ENCODE data around the gene SC5D. TPM values are rescaled to one million over a fixed set of nuclear protein-coding genes. Genes with fewer than 3 reads are reported as not detected.

Gene SC5D
- total RNA-seq, 1 donor from 2014 or later = 37.5 TPM

DNA sequence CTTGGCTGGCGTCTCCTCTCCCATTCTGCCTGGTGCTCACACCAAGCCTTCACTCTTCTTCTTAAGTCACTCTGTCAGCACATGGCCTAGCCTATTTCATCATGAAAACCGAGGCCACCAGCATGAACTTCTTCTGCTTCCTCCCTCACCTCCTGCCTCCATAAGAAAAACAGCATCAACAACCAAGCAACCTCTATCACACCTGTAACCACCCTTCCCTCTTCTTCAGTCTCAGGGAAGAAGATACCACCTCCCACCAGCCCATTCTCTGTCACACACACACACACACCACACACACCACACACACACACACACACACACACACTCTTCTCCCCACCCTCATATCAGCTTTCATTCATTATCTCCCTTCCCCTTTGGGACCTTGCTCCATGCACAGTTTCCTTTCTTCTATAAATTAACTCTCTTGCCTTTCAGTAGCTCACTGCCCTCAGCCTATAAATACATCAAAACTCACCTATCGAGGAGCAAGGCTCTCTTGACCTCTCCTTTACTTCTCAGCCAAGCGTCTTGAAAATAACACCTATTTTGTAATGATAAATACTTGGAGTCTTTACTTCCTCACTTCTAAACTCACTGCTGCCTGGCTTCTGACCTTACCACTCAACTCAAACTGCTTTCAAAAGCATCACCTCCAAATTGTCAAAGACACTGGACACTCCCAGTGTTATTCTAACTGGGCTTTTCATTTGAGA lies 36.6 kb downstream of the SC5D start:
- DNase-seq (ENCODE audit: low read depth in 2 of 2) = no peak

DNA sequence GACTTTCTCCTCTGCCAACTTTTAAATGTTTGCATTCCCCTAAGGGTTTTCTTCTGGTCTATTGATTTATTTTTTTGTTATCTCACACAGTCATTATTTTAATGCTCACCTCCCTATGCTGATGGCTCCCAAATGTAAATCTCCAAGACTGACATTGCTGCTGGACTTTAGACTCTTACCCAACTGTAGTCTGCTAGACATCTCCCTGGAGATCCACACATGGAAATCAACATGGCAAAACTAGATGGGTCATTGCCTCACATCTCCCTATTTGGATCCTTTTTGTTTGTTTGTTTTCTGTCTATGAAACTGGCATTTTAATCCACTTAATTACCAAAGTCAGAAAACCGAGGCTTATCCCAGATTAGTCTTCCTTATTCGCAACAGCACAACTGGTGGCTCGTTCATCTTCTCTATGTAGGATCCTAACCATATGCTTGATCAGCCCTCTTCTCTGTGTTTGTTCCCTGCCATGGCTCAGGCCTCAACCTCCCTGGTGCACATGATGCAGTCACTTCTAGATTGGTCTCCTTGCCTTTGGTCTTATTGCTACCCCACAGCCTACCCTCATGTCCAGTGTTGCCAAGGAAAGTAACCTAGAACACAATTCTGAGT lies 37.3 kb downstream of the SC5D start:
- no peak for DNase-seq (ENCODE audit: low read depth in 2 of 2)

DNA sequence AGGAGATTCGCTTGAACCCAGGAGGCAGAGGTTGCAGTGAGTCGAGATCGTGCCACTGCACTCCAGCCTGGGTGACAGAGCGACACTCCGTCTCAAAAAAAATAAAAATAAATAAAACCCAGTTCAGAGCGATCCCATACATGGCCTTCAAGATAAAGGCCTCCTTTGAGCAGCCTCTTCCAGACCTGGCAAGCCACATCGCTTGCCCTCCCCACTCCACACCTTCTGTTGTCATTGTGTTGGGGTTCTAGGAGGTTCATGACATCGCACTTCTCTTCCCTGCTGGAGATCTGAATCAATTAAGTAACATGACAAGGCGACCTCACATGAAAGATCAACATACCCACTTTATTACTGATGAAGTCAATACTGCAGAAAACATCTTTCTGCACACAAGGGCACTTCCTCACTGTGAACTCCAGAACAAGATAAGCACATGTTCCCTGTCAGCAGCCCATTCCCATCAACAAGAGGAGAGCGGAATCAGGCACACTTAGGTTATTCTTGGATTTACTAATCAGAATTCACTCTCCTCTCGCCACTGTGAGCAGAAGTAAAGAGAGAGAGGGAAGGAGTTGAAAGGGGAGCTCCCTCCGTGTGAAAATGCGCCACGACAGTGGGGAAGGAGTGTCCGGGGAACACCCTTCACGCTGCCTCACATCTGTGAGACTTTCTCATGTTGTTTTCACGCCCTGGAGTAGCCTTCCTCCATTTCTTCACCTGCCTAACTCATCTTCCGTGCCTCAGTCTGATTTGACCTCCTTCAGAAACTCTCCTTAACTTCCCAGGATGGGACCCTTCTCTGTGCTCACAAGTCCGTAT lies 38.3 kb downstream of the SC5D start:
- no peak for DNase-seq (ENCODE audit: low read depth in 2 of 2)

DNA sequence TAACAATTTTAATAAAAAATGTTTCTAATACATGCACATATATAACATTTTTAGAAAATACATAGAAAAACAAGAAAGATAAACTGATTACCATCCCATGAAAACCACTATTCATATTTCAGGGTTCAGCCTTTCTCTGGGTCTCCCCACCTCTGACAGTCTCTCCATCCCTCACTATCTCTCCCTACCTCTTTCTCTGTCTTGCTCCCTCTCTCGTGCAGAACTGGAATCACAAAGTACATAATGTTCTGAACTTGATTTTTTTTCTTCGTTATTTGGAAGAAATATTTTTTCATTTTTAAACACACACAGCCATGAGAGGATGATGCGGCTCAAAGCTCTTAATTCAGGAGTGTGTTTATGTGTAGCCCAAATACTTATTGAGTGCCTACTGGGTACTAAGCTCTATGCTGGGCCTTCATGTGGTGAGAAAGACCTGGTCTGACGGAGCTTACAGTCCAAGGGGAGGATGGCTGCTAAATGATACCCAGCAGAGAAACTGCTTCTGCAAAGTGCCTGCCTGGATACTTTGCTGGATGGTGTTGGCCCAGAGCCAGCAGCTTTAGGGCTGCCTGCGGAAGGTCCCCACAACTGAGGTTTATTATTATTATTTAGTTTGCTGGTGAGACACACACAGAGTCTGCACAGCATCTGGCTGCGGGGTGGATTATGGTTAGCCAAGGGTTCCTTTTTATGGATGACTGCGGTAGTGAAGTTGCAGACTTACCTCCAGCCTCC lies 42.6 kb downstream of the SC5D start:
- no peak for DNase-seq (ENCODE audit: low read depth in 2 of 2)

DNA sequence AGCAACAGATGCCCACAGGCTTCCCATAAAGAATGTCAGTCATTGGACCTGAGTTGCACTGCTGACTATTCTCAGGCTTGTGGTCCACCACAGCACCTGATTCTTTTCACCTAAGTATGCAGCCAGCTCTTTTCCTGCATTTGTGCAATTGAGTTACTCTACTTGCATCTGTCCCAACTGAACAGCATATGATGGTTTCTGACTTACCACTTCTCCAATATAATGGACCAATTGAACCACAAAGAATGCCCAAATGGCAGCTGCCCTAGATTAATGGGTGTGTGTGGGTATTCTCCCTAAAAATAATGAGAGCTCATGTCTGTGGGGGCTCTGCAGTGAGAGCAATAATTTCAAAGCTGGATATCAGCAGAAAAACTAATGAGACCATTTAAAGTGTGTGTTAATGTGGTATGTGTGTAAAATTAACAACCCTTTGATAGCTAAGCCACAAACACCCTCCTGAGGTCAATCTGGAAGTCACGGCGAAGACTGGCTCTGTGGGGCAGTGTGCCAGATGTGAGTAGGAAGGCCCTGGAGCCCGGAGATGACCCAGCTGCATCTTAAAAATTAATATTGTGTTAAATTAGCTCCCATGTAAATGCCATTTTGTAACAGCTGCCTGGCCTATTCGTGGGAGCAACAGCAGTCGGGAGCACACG lies 43.8 kb downstream of the SC5D start:
- DNase-seq (ENCODE audit: low read depth in 2 of 2) = no peak

DNA sequence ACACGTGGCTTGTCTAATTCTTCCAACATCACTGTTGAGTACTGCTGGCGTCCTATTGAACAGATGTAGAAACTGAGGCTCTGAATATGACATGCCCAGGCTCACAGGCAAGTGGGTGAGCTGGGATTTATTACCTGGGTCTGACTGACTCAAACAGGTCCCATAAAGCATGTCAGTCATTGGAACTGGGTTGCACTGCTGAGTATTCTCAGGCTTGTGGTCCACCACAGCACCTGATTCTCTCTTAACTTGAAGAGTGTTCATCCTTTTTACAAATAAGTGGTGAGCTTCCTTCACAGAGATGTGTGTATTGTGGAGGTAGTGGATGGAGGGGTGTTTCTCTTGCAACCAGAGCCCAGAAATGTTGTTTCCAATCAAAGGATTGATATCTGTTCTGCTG lies 44.5 kb downstream of the SC5D start:
- DNase-seq (ENCODE audit: low read depth in 2 of 2) = no peak

DNA sequence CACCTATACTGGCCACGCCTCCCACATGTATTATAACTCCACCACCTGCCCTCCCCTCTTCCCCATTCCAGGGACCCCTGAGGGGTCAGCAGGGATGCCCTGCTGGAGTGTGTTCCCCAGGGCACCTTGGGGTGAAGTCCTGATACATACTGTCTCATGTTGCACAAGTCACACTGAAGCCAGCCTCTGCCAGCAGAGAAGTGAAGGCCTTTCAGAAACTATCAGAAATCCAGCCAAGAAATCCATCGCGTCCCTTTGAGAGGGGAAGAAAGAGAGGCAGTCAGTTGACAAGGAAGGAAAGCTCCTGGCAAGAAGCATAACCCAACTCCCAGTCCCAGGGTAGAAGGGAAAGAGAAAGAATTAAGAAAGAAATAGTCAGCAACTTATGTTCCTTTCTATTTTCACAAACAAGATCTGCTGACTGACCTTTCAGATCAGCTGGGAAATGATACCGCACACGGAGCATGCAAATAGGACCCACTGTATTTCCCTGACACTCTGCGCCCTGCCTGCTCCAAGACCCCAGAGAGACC lies 45.2 kb downstream of the SC5D start:
- DNase-seq (ENCODE audit: low read depth in 2 of 2) = no peak

DNA sequence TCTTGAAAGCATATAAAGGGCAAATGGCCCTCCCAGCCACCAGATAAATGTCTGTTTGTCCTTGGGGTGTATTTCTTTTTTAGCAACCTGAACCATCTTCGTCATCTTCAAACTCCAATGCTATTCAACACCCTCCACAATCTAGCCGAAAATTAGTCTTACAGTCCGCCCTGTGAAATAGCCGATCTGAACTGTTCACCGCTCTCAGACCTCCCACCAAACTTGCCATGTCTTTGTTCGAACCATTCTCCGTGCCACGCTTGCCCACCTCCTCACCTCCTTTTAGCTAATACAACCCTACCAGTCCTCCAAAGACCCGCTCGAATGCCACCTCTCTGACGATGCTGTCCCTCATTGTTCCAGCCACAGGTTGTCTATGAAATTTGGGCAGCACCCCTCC lies 46.0 kb downstream of the SC5D start:
- no peak for DNase-seq (ENCODE audit: low read depth in 2 of 2)

DNA sequence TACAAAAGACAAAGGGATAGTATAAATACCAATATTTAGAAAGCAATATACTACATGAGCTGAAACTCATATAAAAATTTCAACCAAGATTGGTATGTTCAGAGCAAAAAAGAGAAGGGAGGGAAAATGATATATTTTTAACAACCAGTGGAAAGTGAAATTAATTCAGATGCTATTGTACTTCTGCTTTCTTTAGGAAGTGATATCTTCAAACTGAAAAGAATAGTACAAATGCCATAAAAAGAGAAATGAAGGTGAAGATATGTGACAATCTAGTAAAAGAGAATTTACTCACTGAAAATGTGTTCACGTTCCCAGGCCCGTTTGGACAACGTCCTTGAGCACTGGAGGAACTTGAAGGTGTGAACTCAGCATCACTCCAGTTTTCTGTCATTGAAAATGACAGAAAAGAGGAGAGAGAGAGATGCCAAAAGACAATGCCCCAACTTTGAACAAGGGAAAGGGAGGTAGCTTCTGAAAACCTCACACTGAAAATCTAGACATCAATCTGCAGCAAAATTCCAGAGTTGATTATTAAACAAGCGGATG lies 47.5 kb downstream of the SC5D start:
- DNase-seq (ENCODE audit: low read depth in 2 of 2) = no peak

DNA sequence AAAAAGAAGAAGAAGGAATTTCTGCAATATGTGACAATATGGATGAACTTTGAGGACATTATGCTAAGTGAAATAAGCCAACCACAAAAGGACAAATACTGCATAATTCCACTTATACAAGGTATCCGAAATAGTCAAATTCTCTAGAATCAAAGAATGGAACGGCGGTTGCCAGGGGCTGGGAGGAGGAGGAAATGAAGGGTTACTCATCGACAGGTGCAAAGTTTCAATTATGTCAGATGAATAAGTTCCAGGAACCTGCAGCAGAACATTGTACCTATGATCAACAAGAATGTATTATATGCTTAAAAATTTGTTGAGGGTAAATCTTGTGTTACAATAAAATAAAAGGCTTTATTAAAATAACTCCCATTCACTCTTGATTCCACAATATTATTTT lies 49.0 kb downstream of the SC5D start:
- no peak for DNase-seq (ENCODE audit: low read depth in 2 of 2)

DNA sequence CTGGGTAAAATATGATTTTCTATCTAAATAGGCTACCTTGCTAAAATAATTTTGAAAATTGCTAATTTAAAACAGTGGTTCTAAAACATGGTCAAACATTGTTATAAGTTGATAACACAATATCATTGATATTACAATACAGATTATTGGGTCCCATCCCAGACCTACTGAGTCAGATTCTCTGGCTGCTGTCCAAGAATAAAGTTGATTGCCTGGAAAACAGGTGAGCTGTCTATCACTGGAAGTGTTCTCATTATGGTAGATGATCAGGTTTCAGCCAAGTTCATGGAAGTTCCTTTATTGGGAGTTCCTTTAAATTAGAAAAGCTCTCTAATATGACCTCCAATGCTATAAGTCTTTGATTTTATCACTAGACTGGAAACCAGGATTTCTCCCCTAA lies 52.3 kb downstream of the SC5D start:
- no peak for DNase-seq (ENCODE audit: low read depth in 2 of 2)

DNA sequence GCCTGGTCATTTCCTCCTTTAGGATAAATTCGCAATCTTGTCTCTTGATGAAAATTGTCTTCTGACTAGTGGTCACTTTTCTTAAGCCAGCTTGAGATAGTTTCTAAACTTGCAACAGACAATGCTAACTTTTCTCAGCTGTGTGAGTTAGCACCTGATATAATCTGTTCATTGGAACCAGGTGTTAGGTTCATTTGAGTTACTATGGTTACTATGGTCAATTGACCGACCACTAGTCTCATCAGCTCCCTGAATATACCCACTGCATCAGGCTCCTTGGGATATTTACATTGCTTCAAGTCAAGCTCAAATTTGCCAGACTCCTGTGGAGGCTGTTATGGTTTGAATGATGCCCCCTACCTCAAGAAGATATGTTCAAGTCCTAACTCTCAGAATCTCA lies 54.5 kb downstream of the SC5D start:
- no peak for DNase-seq (ENCODE audit: low read depth in 2 of 2)

DNA sequence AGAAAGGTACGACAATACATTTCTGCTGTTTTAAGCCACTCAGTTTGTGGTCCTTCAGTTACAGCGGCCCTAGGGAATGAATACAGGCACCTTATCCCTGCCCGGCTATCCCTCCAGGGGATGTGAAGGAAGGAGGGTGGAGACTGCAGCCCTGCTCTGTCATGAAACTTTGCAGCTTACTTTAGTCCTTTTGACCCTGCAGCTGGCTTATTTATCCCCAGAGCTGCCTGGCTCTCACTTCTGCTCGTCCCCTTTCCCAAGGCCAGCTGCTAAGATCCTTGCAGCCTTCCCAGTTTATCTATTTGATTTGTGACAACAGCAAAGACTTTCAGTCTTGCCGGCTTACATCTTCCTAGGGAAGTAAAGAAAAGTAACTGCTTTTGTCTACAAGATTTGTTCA lies 55.2 kb downstream of the SC5D start:
- no peak for DNase-seq (ENCODE audit: low read depth in 2 of 2)

DNA sequence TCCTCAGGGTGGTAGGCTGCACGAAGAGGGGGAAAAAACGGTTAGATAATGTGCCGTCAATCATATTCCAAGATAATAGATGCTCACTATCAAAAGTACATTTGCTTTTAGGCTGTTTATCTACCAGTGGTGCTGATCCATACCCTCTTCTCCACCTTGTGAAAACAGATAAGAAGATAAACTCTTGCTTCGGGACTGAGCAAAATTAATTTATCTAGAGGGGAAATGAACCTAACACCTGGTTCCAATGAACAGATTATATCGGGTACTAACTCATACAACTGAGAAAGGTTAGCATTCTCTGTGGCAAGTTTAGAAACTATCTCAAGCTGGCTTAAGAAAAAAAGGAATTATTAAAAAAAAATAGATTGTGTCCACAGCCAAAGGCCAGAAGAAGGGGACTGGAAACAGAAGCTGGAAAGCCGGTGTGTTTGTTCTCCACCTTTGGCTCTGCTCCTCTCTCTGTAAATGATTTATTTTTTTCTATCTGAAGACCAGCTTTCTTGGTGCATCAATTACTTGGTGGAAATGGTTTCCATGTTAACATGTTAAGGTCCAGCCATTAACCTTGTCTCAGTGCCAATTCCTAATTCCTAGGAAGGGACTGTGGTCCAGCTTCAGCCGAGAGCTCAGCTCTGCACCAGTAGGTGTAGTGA lies 55.8 kb downstream of the SC5D start:
- no peak for DNase-seq (ENCODE audit: low read depth in 2 of 2)

DNA sequence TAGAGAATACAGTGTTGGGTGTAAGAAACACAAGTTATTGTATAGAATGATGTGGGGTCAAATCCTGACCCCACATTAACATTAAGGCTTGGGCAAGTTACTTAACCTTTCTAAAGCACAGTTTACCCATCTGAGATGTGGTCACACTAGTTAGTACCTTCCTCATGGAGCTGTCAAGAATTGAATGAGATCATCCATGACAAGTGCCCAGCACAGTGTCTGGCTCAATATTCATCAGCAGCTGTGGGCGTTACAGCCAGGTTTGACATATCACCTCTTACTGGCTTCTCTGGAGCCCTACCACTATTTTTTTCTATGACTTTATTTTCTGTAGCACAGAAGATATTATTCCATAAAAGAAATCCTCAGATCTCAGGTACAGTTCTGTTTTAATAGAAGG lies 57.2 kb downstream of the SC5D start:
- no peak for DNase-seq (ENCODE audit: low read depth in 2 of 2)

DNA sequence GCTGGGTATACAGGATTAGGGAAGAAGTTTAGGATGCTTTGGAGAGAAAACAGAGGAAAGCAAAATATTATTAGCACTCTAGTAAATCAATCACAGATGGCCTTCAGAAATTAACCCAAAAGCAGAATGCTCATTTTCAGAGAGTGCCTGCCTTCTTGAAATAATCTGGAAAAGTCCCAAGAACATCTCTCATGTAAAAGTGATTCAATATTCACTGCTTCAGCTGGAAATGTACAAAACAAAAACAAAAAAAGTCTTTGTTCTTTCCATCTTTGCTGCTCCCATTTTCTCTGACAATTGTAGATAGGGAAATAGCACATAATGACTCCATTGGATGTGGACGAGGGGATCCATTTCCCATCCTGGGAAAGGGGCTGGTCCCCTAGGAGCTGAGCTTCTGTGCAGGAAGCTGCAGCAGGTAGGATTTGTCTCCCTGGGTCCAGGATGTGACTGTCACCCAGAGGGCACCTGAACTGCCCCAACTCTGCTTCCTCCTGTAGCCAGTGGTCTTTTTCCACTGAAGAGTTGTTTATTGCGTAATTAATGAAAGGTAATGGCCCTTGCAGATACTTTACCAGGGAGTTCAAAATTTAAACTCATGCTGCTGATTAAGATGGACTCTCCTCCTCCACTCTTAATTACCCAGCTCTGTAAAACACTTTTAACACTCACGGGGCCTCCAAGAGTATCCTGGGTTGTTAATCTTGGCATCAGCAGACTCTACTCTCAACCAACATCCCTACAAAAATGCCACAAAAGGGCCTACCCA lies 57.9 kb downstream of the SC5D start:
- DNase-seq (ENCODE audit: low read depth in 2 of 2) = no peak

DNA sequence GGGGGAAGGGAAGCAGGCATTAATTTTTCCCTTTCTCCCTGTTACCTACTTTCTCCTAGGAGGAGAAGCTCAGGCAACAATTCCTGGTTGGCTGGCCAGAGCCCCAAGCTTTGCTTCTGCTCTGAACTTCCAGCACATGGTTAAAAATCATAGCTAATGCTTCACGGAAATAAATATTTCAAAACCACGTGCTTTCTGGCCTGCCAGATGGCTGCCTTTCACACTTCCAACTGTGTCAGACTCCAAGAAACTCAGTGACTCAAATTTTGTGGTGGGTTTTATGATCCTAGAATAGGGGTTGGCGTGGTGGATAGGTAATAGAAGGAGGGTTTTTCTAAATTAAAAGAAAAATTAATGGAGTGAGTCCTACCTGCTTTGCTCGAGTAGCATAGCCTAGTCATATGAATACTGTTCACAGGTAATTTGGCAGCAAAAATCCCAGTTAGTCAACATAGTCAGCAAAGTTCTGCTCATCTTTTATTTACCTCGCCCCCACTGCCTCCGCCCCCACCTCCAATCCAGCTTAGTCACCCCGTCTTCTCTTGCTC lies 58.6 kb downstream of the SC5D start:
- no peak for DNase-seq (ENCODE audit: low read depth in 2 of 2)

DNA sequence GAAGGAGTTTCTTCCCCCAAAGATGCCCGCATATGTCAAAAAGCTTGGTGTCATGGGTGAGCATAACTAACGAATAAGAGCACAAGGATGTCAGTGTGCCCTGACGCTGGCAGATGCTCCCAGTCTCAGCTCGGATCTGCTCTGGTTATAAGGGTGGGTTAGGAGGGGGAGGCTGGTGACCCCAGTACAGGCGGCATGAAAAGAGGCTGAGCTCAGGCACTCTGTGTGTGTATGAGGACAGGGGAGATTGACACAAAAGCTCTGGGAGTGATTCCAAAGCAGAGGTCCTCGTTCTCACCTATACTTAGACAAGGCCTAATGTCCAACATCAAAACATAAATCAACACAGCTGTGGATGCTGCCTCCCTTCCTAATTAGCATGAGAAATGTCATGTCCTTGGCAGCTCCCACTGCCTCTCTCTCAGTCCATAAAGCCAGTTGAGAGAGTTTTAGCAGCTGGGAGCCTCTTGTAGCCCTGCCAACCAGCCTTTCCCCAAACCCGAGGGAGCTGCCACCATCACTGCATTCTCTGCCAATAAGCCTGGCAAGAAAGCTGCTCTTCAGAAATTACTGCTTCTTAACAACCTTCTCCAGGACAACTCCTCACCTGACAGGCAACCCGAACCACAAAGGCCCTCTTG lies 59.8 kb downstream of the SC5D start:
- DNase-seq (ENCODE audit: low read depth in 2 of 2) = no peak

DNA sequence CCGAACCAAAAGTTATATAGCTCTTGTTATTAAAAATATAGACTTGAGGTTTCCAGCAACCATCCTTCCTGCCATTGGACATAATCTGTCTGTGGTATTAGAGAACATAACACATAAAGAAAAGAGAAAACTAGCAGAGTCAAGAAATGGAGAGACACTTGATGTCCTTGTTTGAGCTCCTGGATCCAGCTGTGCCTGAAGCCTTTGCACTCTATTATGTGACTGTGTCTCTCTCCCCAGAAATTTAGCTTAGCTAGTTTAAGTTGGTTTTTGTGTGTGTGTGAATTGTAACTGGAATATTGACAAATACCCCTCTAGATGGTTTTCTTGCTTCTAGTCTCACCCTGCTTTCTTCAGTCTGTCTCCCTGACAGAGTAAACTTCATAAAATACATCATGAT lies 61.6 kb downstream of the SC5D start:
- DNase-seq (ENCODE audit: low read depth in 2 of 2) = no peak

Data from dermis microvascular lymphatic vessel endothelial cell (primary cell).